Measurements from ENCODE around the gene RPL11.
A peak's percentile ranks its signal among the peaks of the same experiment; 100 is the strongest.

Gene RPL11

GRCh38 chr1:23736437-23737134 is 45.0 kb downstream of the RPL11 start:
- peak; percentile 57 for DNase-seq

- DNase-seq, result no peak
These were observed 50.0 kb downstream of the RPL11 start for GRCh38 chr1:23741609-23742008.

GRCh38 chr1:23742670-23743286 is 51.2 kb downstream of the RPL11 start:
- DNase-seq, result peak; percentile 77

- peak; percentile 89 for DNase-seq
These were observed 51.9 kb downstream of the RPL11 start, which contains the start of gene ELOA for GRCh38 chr1:23743287-23744152. TSS of gene ELOA (plus strand) at chr1:23743471. CDS start at chr1:23743504, 33 bp downstream.

- DNase-seq, result no peak
These were observed 53.9 kb downstream of the RPL11 start for GRCh38 chr1:23745515-23745914.

Measured in activated CD8-positive, alpha-beta memory T cell treated with anti-CD3 and anti-CD28 coated beads, Interleukin-2, amount 50 U/mL, for 48 hours (primary cell).